AG04450 (cell line): ENCODE data around the gene TLE7. TPM values are rescaled to one million over a fixed set of nuclear protein-coding genes. Genes with fewer than 3 reads are reported as not detected.

ENCODE experiments used
- CTCF ChIA-PET: fragments of 300-600, 350-600 bp; formaldehyde crosslinking; extraction: SDS; loops from one replicate; lab custom pipeline; 2022; ENCODE audit warnings: antibody characterized with exemption, inconsistent platforms; lab: Charles Lee
- POLR2A ChIA-PET: fragments of 350-600 bp; formaldehyde crosslinking; extraction: SDS; loops from one replicate; lab custom pipeline; 2021; ENCODE audit warnings: antibody characterized with exemption, inconsistent platforms; lab: Yijun Ruan, JAX
- DNase-seq: peaks from one replicate; pipeline ENCODE4 v3.0.0-alpha.2; 2011; ENCODE audit warnings: low read depth, low spot score
- H3K27ac ChIP-seq: one replicate; pipeline ENCODE4 v1.5.1; 2012; ENCODE audit warnings: low read depth, low read length, control low read depth
- H3K27me3 ChIP-seq: one replicate; pipeline ENCODE4 v1.6.0; 2012; ENCODE audit warnings: low read length; ENCODE audit not compliant: control insufficient read depth, insufficient read depth
- H3K4me3 ChIP-seq: 2 replicates; pipeline ENCODE4 v1.5.1; 2011; ENCODE audit warnings: mild to moderate bottlenecking, low read depth, low read length, control low read depth
- H3K9me3 ChIP-seq: 2 replicates; pipeline ENCODE4 v1.5.1; 2012; ENCODE audit warnings: low read length; ENCODE audit not compliant: control insufficient read depth, insufficient read depth
- CTCF ChIP-seq: IDR thresholded peaks from 2 replicates; pipeline ENCODE4 v1.5.1; 2011; ENCODE audit warnings: low read depth, low read length, control low read depth, inconsistent platforms
- polyA plus RNA-seq: library from polyadenylated mRNA; depleted of rRNA; stranded (reverse); fragments of >200 nt; gene quantifications from 2 replicates; pipeline ENCODE4 v1.2.3, GENCODE V29; 2011

The TLE7 gene
- polyA plus RNA-seq, 1 experiment: not detected

DNA sequence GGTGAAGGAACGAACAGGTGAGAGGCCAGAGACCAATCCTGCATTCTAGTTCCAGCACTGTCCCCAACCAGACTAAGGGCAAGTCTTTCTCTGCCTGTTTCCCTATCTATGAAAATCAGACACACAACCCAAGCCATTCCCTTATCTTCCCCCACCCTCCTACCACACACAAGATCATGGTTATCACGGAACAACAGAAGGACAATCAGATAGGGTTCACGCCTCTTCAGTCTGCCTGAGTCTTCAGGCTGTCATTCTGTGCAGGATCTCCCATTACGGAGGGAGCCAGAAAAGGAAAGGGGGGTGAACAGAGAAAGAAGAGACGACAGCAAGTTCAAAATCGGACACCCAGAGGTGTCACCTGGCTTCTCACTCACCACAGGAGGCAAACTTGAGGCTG, 11.1 kb downstream of the TLE7 start:
- H3K4me3 ChIP-seq: no peak overlapping the region
- TF ChIP-seq CTCF: no peak
- ChIA-PET POLR2A (no interaction called here), CTCF (no interaction called here)
- H3K9me3 ChIP-seq: peaks cover 4% of the 10 kb centered on the region; the same call in 1 of the 2 replicates
- peaks cover 7% of the 10 kb centered on the region for H3K27me3 ChIP-seq
- no peak overlapping the region for H3K27ac ChIP-seq
- DNase-seq: no peak

GRCh38 chr16:71429581-71429980, 12.3 kb downstream of the TLE7 start:
- no peak overlapping the region for H3K4me3 ChIP-seq
- H3K27me3 ChIP-seq: peaks cover 15% of the 10 kb centered on the region
- TF ChIP-seq CTCF: no peak
- ChIA-PET CTCF (interaction anchor here (0.9 to 2.1 kb wide), 4 partner anchors 17 to 182 kb away, joined by 3 to 8 read pairs (median 4); no protein-coding TSS in a partner anchor), POLR2A (no interaction called here)
- no peak for DNase-seq
- H3K9me3 ChIP-seq: peaks cover 4% of the 10 kb centered on the region; the same call in 1 of the 2 replicates
- no peak overlapping the region for H3K27ac ChIP-seq

GRCh38 chr16:71428883-71429282, 13.0 kb downstream of the TLE7 start:
- no peak overlapping the region for H3K4me3 ChIP-seq
- no peak for DNase-seq
- H3K9me3 ChIP-seq: peaks cover 4% of the 10 kb centered on the region; the same call in 1 of the 2 replicates
- H3K27ac ChIP-seq: no peak overlapping the region
- CTCF ChIA-PET: interaction anchor here (1.0 to 2.1 kb wide), 4 partner anchors 16 to 117 kb away, joined by 4 to 8 read pairs (median 5); no protein-coding TSS in a partner anchor
- TF ChIP-seq CTCF: no peak
- H3K27me3 ChIP-seq: peaks cover 15% of the 10 kb centered on the region
- POLR2A ChIA-PET: no interaction called here

- no peak overlapping the region for H3K27ac ChIP-seq
- peaks cover 15% of the 10 kb centered on the region for H3K27me3 ChIP-seq
- POLR2A ChIA-PET: no interaction called here
- no peak overlapping the region for H3K4me3 ChIP-seq
- H3K9me3 ChIP-seq: peaks cover 4% of the 10 kb centered on the region; the same call in 1 of the 2 replicates
- DNase-seq: no peak
- no peak for TF ChIP-seq CTCF
- CTCF ChIA-PET: interaction anchor here (1.7 to 2.1 kb wide), 2 partner anchors 16 to 72 kb away, joined by 6 to 8 read pairs; no protein-coding TSS in a partner anchor
These were observed 13.5 kb downstream of the TLE7 start for GRCh38 chr16:71428385-71428784.

DNA sequence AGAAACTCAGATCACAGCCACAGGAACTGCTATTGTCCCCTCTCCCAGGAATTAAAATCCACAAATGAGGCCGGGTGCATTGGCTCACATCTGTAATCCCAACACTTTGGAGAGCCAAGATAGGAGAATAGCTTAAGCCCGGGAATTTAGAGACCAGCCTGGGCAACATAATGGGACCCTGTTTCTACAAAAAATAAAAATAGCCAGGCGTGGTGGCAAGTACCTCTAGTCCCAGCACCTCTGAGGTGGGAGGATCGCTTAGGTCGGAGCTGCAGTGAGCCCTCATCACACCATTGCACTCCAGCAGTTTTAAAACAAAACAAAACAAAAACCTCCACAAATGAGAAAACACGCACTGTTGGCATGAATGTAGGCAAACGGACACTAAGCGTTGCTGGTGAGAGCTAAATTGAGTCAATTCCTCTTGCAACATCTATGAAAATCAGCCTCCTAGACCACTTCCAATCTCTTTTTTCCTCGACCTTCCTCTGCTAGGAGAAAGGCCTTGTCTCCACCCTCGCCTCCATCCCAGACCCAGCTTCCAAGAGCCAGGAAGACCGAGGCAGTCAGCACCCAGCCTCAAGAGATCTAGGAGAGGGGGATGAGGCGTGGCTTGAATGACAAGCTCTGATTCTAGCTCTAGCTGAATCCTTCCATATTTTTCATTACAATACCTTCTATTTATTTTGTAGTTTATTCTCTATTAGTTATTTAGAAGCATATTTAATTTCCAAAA, 14.8 kb downstream of the TLE7 start:
- no peak for TF ChIP-seq CTCF
- ChIA-PET CTCF (interaction anchor here (0.8 to 2.2 kb wide), 3 partner anchors 13 to 73 kb away, joined by 4 to 7 read pairs (median 6); no protein-coding TSS in a partner anchor), POLR2A (no interaction called here)
- Histone ChIP-seq H3K27ac (no peak overlapping the region), H3K27me3 (peaks cover 15% of the 10 kb centered on the region), H3K4me3 (no peak overlapping the region), H3K9me3 (no peaks in the 10 kb centered on the region; the same call in 1 of the 2 replicates)
- no peak for DNase-seq
